Measurements from ENCODE around the gene VEPH1.

The VEPH1 gene

GRCh38 chr3:157477441-157477840 is 25.8 kb downstream of the VEPH1 start:
- DNase-seq (ENCODE audit: low read depth in 2 of 2): no peak

- DNase-seq (ENCODE audit: low read depth in 2 of 2): no peak
Measured at GRCh38 chr3:157475921-157476414, 27.2 kb downstream of the VEPH1 start.

- DNase-seq (ENCODE audit: low read depth in 2 of 2): no peak
Measured at GRCh38 chr3:157472648-157473047, 30.6 kb downstream of the VEPH1 start.

- DNase-seq (ENCODE audit: low read depth in 2 of 2): no peak
Measured at GRCh38 chr3:157471064-157471463, 32.2 kb downstream of the VEPH1 start.

- DNase-seq (ENCODE audit: low read depth in 2 of 2): no peak
Measured at GRCh38 chr3:157469561-157470294, 33.5 kb downstream of the VEPH1 start.

GRCh38 chr3:157467200-157467599 is 36.0 kb downstream of the VEPH1 start:
- DNase-seq (ENCODE audit: low read depth in 2 of 2): no peak

- no peak for DNase-seq (ENCODE audit: low read depth in 2 of 2)
Measured at GRCh38 chr3:157465741-157466140, 37.5 kb downstream of the VEPH1 start.

- no peak for DNase-seq (ENCODE audit: low read depth in 2 of 2)
Measured at GRCh38 chr3:157464321-157464720, 38.9 kb downstream of the VEPH1 start.

GRCh38 chr3:157463816-157464215 is 39.4 kb downstream of the VEPH1 start:
- no peak for DNase-seq (ENCODE audit: low read depth in 2 of 2)

- DNase-seq (ENCODE audit: low read depth in 2 of 2): no peak
Measured at GRCh38 chr3:157460253-157460652, 43.0 kb downstream of the VEPH1 start.

GRCh38 chr3:157459706-157460105 is 43.5 kb downstream of the VEPH1 start:
- no peak for DNase-seq (ENCODE audit: low read depth in 2 of 2)

GRCh38 chr3:157453824-157454223 is 49.4 kb downstream of the VEPH1 start:
- DNase-seq (ENCODE audit: low read depth in 2 of 2): no peak

- no peak for DNase-seq (ENCODE audit: low read depth in 2 of 2)
Measured at GRCh38 chr3:157452097-157452496, 51.1 kb downstream of the VEPH1 start.

- no peak for DNase-seq (ENCODE audit: low read depth in 2 of 2)
Measured at GRCh38 chr3:157447026-157447694, 56.1 kb downstream of the VEPH1 start.

- DNase-seq (ENCODE audit: low read depth in 2 of 2): no peak
Measured at GRCh38 chr3:157445857-157446256, 57.4 kb downstream of the VEPH1 start.

GRCh38 chr3:157444797-157445184 is 58.4 kb downstream of the VEPH1 start:
- DNase-seq (ENCODE audit: low read depth in 2 of 2): no peak

- DNase-seq (ENCODE audit: low read depth in 2 of 2): no peak
Measured at GRCh38 chr3:157443905-157444796, 59.1 kb downstream of the VEPH1 start.

- no peak for DNase-seq (ENCODE audit: low read depth in 2 of 2)
Measured at GRCh38 chr3:157442729-157443128, 60.5 kb downstream of the VEPH1 start.

GRCh38 chr3:157441102-157441624 is 62.1 kb downstream of the VEPH1 start:
- no peak for DNase-seq (ENCODE audit: low read depth in 2 of 2)

GRCh38 chr3:157438194-157438730 is 65.0 kb downstream of the VEPH1 start:
- DNase-seq (ENCODE audit: low read depth in 2 of 2): no peak

GRCh38 chr3:157436583-157437291 is 66.5 kb downstream of the VEPH1 start, which contains the start of gene PTX3:
PTX3 (plus strand) TSS chr3:157436850; CDS start chr3:157436934, 84 bp downstream.
- DNase-seq (ENCODE audit: low read depth in 2 of 2): no peak

All from stimulated activated CD4-positive, alpha-beta T cell treated with anti-CD3 and anti-CD28 coated beads, Interleukin-15, amount 100 ng/mL, for 48 hours (primary cell).